GM12801 (cell line): ENCODE measurements around the gene ARNT2.

Experiments used
- TF ChIP-seq, protein P1 (sequence below): IDR thresholded peaks from one replicate; pipeline ENCODE4 v1.5.1; 2011; ENCODE audit warnings: control low read depth; ENCODE audit not compliant: insufficient read length; ENCODE audit errors: extremely low read depth

ARNT2 gene

DNA sequence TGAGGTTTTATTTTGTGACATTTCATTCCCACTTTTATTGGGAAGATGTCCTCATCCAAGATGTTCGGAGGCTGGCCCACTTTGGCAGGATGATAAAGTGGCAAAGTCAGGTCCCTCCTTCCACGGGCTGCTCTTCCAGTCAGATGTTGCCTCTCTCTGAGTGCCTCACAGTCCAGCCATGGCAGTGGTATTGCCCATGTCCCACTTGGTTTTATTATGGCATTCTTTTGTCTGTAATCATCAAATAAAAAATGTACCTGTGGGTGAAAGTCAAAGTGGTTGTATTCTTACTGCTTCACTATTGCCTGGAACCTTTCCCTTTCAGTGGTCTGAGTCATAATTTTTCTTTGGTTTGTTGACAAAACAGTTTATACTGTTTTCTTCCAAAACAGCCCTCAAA, 20.2 kb downstream of the ARNT2 start:
- TF ChIP-seq, protein P1, sequence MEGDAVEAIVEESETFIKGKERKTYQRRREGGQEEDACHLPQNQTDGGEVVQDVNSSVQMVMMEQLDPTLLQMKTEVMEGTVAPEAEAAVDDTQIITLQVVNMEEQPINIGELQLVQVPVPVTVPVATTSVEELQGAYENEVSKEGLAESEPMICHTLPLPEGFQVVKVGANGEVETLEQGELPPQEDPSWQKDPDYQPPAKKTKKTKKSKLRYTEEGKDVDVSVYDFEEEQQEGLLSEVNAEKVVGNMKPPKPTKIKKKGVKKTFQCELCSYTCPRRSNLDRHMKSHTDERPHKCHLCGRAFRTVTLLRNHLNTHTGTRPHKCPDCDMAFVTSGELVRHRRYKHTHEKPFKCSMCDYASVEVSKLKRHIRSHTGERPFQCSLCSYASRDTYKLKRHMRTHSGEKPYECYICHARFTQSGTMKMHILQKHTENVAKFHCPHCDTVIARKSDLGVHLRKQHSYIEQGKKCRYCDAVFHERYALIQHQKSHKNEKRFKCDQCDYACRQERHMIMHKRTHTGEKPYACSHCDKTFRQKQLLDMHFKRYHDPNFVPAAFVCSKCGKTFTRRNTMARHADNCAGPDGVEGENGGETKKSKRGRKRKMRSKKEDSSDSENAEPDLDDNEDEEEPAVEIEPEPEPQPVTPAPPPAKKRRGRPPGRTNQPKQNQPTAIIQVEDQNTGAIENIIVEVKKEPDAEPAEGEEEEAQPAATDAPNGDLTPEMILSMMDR: no peak

DNA sequence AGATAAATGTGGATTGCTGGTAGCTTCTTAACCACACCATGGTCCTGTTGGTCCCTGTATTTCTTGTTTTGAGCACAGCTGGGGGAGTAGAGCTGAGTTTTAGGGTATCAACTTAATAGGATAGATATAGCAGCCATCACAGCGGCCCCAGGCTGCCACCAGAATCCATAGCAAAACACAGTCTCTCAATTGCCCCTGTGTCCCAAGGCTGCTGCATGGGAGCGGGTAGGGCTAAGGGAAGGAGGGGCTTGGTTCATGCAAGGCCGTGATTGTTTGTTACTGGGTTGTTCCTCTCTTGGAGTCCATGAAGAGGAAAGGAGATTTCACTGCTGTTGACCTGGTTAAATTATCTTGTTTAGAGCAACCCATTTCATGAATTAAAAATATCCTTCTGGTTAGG, 22.1 kb downstream of the ARNT2 start:
- TF ChIP-seq, protein P1: no peak

DNA sequence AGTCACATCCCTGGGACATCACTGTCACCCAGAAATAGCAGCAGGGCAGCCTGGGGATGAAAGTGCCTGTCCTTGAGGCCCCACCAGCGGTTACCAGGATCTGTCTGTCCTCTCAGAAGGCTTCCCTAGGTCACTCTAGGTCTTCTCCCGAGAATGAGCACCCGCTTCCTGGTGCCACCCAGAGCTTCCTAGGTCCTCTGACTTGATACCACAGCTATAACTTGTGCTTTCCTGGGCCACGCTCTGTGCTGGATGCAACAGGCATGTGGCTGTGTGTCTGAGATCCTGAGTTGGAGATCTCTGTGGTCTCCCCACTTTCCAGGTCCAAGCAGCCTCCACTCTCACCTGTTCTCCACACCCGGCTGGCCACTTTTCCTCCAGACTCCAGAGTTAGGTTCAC, 25.8 kb downstream of the ARNT2 start:
- TF ChIP-seq, protein P1: no peak

DNA sequence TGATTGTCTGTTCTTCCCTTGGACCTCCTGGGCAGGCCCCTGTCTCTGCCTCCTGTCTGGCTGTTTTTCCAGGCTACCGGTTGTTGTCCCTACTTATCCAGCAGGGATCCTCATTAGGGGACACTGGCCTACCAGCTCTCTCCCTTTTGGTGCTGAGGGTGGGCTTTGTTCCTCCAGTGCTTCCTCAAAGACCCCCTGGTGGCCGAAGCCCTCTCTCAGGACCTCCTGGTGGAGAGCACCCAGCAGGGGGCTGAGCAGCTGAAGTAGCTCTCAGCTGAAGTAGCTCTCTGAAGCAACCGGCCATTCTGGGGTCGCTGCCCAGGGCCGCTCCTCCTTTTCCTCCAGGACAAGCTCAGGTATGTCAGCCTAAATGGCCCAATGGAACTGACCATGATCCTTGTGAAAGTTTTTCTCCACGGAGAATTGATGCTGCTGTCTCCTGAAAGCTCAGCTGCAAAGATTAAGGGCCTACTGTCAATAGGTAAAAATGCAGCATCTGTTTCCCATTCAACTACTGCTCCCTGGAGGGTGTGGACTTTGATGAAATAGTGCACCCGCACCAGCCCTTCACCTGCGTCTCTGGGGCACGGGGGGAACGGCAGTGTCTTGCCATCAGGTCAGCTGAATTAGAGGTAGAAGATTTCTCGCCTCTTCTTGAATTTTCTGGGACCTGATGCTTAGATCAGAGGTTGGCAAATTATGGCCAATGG, 27.6 kb downstream of the ARNT2 start:
- TF ChIP-seq, protein P1: no peak

DNA sequence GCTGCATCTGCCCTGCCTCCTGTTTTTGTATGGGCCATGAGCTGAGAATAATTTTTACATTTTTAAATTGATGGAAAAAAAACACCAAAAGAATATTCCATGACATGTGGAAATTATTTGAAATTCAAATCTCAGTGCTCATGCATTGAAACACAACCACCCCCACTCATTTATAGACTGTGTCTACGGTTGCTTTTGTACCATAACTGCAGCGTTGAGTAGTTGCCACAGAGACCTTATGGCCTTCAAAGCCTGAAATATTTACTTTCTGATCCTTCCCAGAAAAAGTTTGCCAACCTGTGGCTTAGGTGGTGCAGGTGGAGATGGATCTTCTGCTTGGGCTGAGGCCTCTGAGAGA, 28.1 kb downstream of the ARNT2 start:
- TF ChIP-seq, protein P1: no peak

DNA sequence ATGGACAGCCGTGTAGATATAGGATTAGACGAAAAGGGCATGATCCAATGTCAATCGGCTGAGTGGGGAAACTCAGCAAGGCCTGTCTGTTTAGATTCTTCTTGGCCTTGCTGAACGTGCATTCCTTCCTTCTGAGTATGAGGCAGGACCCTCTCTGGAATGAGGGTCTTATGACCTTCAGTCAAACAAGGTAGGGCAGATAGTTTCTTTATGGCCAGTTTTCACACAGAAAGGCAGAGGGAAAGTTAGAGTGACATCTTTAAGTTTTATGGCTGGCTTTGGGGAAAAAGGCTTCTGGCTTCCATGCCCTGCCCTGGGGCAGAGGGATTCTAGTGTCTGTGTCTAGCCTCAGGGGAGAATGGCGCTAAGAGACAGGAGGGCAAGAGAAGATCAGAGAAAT, 29.7 kb downstream of the ARNT2 start:
- TF ChIP-seq, protein P1: no peak

DNA sequence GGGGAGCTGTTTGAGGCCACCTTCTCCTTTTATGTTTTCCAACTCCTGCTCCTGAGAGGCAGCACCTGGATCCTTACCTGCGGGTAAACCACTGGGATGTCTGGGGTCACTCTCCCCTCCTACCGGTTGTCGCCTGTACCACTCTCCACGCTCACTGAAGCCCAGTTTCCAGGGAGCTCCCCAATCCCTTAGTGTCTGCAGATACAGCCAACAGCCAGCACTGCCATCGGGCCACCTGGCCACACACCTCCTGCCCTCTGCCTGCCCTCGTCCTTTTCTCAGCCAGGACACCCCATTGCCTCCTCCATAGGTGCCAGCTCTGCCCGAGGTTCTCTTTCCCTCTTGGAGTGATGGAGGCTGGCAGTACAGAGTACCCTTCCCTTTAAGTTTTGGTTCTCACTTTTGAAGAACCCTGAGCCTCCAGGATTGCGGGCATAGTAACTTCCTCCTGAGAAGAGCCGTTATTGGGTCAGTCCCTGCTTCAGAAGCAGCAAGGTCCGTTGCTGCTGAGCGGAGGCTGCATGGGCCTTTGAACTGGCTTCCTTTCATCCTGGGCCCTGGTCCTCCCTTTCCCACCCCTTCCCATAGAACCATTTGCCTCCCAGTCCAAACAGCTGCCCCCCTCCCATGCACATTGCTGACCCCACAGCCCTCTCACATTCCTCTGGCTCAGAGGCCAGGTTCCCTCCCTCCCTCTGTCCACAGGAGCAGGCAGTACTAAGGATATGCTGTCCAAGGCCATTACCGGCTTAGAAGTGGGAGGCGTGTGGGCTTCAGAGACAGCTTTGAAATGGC, 30.9 kb downstream of the ARNT2 start:
- TF ChIP-seq, protein P1: no peak
